ENCODE measurements around the gene KCNC1.

Gene KCNC1

DNA sequence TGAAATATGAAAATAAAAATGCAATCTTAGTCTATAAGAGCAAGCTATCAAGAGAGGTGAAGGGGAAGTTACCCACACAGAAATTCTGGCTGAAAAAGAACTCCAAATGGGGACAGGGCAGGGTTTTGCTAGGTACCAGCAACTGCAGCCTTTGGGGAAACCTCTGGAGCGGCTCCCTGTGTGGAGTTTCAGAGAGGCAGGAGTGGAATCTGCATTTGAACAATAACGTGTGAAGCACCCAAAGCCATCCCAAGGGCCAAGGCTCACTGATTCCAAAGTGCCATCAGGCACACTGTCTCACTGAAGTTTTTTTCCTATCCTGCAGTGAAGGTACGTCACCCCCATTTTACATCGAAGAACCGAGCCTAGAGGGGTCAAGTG, 87.8 kb downstream of the KCNC1 start:
- no peak for DNase-seq (ENCODE audit: low spot score)

DNA sequence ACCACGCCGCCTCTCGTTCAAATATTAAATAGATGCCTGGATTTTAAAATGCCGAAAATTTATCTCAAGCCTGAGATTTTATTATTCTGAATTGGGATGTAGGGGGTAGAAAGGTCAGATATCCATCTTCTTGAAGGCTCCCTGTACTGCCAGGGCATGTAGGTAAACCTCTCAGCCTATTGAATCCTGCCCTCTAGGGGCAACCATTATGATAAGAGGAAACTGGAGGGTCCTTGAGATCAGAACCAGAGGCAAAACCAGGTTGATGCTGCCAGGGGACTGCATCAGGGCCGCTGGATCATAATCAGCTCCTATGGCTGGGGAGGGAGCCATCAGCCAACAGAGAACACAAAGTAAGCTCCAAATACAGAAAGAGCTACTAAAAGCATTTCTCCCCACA, 92.4 kb downstream of the KCNC1 start:
- peak; percentile 9 for DNase-seq (ENCODE audit: low spot score)

DNA sequence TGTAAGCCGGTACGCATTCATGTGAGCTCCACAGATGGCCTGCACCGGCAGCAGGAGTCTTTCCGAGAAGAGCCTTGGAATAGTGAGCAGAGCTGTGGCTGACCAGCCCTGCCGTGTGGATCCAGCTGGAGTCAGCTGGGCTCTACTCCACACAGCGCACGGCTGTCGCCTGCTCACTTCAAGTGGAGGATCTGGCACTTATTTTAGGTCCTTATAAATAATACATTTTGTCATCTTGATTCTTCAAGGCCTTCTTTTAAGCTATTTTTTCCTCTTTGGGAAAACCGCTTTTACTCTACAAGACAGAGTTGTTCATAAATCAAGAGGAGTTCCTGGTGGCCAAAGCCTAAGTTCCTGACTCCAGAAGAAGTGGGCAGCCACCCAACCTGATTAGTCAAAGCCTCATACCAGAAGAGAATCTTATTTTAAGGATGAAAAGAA, 93.8 kb downstream of the KCNC1 start:
- no peak for DNase-seq (ENCODE audit: low spot score)

DNA sequence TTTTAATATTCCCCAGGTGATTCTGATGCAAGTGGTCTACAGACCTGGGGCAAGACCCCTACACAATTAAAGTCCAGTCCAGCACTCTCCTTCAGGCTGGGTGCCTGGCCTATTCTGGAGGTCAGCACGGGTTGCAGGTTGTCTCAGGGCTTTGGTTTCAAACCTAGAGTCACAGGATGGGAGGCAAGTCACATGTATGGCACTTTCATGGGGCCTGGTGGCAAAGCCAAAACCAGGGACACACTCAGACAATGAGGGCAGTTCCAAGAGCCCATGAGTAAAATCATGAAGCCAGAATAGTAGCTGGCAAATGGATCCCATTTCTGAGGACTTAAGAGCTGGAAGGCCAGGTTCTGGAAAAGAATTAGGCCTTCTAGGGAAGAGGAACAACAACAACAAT, 96.6 kb downstream of the KCNC1 start:
- no peak for DNase-seq (ENCODE audit: low spot score)

DNA sequence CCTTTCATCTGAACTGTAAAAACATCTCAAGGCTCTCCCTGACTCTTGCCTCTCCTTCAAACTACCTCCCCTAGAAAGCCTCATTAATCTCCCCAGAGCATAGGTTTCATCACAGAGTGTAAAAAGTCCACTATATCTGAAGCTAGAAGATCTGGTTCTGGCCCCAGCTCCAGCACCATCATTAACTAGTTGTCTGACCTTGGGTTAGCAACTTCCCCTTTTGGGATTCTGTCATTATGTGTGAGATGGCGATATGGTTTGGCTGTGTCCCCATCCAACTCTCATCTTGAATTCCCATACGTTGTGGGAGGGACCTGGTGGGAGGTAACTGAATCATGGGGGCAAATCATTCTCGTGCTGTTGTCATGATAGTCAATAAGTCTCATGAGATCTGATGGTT, 97.3 kb downstream of the KCNC1 start:
- DNase-seq (ENCODE audit: low spot score) = no peak

Data from NAMALWA (cell line).